GM18870 (cell line): ENCODE measurements around the gene SMIM36.
"Not testable (repeated sequence)": the region's sequence is repeated elsewhere in the genome, so short reads cannot be mapped to it uniquely, and the experiment has no call there.

Source experiments
- ATAC-seq: cut with Tn5 transposase; IDR thresholded peaks from one replicate; pipeline ENCODE4 v1.9.1; 2021; ENCODE audit warnings: moderate library complexity; ENCODE audit not compliant: unreplicated experiment

The SMIM36 gene

DNA sequence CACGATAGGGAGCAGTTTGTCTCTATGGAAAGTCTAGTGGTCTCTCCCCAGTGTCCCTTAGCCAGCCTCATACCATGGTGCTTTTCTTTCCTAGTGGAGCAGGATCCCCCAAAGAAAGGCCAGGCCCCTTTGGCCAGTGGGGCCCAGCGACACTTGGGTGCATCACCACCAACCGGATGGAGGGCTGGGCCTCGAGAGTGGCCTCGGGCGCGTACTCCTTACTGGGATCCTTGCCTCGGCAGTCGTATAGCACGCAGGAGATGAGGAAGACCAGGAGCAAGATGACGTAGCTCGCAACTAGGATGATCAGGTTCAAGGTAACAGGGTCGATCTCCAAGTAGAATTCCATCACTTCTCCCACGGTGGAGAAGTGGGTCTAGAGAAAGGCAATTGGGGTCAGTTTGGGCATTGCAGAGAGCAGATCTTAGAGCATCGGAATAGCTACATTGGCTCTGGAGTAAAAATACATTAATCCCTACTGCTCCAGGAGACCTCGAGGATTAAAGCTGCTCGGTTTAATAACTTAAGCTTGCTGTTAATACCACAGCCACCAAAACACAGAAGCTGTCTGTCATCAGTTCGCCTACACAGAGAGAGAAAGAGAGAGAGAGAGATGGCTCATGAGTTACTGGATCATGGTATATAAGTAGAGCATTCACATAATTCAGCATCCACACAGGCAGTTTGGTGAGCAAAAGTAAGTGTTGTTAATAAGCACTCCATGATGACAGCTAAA is at the start of gene SMIM36:
SMIM36 (minus strand) TSS at position 467 of the 736 bp plus-strand sequence.
- ATAC-seq = no peak

DNA sequence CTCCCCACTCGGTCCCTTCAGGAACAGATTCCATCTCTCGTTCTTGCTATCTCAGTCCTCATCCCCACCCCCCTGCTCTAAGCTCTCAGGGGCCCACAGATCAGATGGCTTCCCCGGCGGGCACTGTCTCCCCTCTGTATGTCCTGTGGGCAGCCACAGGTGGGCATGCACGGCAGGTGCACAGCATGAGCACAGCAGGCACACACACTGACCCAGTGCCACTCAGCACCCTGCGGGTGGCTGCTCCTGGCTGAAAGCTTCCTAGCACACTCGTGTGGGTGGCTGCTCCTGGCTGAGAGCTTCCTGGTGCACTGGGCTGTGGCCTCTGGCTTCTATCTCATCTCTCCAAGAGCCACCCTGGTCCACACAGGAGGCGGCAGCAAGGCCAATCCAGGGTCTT is 44.5 kb upstream of the SMIM36 start:
- no peak for ATAC-seq

DNA sequence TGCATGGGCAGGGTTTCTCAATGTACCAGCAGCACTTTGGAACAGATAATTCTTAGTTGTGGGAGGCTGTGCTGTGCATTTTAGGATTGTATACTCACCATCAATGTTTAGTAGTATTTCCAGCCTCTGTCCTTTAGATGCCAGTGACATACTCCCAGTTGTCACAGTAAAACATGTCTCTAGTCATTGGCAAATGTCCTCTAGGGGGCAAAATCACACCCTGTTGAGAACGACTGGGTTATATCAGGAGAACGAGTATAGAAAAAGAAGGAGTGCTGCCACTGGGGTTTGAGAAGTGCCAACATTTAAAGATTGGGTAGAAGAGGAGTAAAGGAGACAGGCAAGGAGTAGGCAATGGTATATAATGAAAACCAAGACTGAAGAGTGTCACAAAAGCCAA is 37.9 kb upstream of the SMIM36 start:
- ATAC-seq = no peak

DNA sequence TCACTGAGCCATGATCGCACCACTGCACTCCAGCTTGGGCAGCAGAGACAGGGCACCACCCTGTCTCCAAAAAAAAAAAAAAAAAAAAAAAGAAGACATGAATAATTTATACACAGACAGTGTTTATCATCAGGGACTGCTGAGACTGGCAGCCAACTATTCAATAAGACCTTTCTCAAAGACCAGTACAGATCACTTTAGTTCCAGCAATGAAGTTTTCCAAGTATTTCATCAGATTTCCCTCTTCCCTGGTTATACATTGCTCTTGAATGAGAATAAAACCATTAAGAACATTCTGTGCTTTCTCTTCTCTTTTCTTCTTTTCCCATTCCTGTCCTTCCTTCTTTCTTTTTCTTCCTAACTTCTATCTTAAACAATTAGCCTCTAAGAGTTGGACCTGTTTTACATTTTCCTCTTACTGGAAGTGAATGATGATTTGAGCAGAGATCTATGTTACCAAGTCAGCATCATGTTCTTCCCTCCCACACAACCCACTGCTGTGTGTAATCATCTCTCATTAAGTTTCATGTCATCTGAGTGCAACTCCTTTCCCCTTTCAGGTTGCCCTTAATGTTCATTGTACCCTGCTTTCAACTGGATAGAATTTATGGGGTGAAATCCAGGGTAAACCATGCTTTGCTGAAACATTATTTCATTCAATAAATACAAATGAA is 35.9 kb upstream of the SMIM36 start:
- no peak for ATAC-seq

DNA sequence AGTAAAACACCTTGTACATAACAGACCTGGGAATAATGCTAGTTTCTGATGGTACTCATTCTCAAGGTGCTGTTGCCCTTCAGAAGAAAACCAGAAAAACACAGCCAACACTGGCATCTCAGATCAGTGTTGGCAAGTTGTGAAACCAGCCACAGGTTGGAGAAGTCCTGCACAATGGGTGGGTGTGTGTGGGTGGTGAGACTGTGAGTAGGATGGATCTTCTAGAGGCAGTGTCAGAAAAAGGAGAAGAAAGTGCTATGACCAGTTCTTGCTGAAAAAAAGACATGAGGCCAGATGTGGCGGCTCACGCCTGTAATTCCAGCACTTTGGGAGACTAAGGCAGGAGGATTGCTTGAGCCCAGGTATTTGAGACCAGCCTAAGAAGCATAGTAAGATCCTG is 35.2 kb upstream of the SMIM36 start:
- ATAC-seq = no peak

DNA sequence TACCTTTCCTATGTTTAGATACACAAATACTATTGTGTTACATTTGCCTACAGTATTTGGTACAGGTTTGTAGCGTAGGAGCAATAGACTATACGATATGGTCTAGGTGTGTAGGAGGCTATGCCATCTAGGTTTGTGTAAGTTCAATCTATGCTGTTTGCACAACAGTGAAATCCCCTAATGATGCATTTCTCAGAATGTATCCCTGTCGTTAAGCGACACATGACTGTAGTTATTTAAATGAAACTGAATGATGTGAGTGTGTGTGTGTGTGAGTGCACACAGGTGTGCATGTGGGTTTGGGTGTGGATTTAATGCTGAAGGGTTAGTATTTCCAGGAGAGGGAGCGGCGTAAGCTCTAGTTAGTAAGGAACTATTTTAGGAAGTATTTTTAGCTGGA is 34.6 kb upstream of the SMIM36 start:
- no peak for ATAC-seq

DNA sequence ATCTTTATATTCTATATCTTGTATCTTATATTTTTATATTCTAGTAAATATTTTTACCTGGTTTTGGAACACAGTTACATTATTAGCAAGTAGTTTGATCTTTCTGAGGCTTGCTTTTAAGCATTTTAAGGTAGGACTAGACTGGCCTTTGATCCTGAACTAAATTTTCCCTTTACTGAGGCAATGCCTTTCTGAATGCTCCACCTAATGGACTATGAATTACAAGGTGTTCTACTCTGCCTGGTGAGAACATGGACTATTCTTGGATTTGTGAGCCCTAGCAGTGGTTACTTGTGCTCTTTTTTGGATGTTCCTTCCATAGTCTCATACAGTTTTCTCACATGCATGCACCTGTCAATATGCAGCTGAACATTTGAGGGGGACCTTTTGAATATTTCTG is 32.5 kb upstream of the SMIM36 start:
- ATAC-seq = no peak

DNA sequence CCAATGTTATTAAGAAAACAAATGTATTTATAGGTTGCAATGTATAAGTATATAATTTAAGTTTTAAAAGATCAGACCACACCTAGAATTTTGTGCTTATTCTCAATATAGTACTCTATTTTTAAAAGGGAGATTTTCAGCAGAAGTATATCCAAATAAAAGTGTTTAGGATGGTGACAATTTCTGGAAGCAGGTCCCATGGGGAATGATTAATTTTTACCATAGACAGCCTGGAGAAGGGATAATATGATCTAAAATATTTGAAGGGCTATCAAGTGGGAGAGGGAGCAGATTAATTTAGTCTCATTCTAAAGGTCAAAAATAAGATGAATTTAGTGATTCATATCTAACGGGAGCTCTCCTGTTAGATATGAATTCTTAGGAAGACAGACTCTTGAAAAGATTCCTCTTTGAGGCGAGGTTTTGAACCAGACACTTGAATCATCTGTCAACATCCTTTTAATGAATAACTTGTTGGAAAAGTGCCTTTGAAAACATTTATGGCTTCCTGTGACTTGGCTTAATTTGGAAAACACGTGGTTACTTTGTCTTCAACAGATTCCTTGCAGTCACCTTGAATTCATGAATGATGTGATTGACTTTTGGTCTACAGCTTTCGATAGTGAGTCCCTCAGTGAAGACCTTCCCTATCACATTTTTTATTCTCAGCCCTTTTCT is 29.3 kb upstream of the SMIM36 start:
- ATAC-seq = no peak

DNA sequence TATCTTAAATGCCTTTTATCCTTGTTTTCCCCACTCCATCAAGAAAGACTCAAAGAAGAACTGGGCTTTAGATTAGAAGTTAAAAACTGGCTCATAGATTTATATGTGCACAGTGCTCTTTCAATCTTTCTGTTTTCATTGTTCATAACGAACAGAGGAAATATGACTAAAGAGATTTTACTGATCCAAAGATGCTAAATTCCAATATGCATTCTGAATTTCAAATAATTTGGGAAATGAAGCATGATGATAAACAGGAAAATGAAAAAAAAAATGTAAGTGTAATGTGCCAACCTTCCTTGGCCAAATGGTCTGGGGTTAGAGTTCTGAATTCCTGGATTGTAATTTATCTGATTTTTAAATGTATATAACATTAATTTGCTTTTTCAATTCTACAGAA is 25.0 kb upstream of the SMIM36 start:
- no peak for ATAC-seq

DNA sequence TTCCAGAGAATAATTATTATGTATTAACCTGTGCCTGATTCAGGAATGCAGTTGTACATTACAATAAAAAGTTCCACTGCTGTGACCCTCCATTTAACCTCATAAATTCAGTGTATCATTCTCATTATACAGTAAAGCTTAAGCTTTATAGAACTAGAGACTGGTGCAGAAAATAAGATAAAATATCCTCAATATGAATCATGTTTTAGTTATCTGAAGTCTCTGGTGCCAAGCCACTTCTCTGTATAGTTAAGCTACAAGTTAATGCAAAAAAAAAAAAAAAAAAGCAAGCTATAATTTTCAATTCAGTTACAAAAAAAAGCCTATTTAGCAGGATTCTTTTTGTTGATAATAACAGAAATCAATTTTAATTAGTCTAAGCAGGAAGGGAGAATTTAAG is 22.4 kb upstream of the SMIM36 start:
- no peak for ATAC-seq

DNA sequence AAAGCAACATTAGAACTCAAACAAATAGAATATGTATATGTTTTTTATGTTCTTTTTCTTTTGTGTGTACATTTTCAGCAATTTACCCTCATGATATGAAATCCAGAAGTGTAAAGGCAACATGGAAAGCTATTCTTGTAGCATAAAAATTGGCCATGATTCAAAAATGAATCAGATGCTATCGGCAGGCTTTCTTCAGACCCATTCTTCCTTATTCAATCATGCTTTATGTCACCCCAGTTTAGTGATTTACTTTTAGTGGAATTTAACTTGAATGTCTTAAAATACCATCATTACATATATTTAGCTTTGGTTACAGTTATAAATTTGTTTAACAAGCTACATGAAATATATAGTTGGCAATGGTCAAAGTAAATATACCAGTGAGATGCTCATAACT is 21.4 kb upstream of the SMIM36 start:
- ATAC-seq = no peak

DNA sequence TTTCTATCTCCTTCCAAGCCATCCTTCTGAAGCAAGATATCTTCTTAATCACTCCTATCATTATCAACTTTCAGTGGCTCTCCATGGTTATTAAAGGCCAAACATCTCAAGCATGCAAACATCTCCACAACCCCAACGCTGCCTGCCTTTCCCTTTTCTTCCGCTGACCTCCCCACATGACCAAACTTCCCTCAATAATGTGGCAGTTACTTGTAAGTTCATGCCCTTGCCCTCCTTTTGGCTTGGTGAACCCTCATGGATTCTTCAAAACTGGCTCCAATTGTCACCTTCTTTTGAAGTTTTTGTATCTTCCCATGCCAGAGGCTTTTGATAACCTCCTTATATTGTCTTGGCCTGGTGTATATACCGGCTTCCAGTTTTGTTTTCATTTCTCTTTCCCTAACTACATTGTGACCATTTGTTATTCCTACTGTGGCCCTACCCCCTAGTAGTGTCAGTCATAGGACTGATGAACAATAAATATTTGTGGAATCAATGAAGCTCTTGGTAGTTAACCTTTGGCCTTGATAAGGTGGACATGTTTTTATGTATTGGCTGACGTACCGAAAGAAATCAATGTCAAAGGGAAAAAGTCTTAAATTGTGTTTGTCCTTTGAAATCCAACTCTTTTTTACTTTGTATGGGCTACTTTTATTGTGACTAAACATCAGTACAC is 19.9 kb upstream of the SMIM36 start:
- ATAC-seq = no peak

DNA sequence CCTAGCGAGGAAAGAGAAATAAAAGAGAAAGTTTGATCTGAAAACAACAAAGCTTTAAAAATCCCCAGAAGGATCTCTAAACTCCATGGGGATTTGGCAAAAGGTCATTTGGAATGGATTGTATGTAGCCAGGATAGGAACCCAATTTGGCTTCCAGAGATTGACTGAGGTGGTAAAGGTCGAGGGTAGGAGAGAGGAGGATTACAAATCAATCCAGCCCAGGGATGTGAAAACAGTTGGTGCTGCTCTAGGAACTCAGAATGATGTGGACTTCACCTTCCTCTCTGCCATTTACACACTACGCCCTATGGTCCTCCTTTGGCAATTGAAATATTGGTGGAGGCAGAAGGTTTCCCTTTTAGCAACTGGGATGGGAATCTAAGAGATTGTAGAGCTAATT is 18.8 kb upstream of the SMIM36 start:
- no peak for ATAC-seq

DNA sequence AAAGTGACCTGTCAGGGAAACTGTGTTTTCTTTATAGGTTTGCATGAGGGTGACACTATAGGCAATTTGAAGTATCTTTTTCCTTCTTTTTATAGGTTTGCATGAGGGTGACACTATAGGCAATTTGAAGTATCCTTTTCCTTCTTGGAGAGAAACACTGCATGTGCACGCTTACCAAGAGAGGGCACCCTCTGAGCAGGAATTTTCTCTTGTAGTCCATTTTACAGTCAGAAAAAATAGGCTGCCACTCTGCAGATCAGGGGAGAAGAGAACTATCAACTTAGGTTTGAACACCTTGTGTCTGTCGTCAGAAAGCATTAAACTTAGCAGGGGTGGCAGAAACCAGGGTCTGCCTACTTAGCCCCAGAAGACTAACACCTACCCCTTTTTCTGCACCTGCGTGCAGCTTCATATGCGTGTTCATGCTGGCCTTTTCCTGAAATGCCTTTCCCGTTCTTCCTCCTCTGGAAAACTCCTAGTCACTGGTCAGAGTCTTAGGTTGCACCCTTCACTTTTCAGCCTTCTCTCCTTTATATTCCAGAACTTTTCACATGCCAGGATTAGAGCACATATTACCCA is 16.4 kb upstream of the SMIM36 start:
- no peak for ATAC-seq

DNA sequence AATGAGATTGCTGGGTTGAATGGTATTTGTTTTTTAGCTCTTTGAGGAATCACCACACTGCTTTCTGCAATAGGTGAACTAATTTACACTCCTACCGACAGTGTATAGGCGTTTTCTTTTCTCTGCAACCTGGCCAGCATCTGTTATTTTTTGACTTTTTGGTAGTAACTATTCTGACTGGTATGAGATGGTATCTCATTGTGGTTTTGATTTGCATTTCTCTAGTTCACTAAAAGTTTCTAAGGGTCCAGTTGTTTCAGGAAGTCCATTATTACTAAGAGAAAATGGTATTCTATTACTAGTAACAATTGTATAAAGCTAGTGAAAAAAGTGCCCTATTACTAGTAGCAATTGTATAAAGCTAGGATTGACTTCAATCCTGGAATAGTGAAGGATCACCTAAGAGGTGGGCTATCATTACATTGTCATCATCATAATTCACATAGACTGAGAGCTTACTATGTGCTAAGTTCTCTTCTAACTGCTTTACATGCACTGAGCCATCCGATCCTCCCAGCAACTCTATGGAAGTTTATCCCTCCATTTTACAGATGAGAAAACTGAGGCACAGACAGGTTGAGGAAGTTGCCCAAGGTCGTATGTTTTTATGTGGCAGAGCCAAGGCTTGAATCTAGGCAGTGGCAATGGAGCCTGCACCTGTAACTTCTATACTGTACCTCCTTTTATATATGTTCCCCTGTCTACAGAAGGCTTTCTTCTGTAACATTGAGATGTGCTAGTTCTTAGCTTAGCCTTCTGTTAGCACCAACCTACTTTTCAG is 13.4 kb upstream of the SMIM36 start:
- peak; percentile 95 for ATAC-seq

DNA sequence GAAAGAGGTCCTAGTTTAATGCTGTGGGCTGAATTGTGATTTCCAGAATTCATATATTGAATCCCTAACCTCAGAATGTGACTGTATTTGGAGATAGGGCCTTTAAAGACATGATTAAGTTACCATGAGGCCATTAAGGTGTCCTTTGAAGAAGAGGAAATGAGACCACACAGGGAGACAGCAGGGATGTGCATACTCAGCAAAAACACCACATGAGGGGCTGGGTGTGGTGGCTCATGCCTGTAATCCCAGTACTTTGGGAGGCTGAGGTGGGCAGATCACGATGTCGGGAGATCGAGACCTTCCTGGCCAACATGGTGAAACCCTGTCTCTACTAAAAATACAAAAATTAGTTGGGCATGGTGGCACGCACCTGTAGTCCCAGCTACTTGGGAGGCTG is 11.8 kb upstream of the SMIM36 start:
- not testable (repeated sequence) for ATAC-seq

DNA sequence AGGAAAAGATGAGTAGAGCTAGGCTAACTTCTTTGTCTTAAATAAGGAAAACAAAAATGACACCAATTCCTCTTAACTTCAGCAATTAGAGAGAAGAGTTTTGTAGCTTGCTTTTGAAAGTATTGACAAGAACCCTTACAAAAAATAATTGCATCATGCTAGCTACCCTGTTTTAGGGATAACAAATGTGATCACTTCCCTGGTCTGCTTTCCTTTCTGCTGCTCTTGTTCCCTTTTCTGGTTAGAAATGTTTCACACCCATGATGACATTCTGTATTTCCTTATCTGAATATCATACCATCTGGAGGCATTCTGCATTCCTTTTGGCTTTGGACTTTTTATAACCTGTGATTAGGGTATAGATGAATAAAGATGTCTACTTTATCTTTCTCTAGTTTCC is 9.9 kb upstream of the SMIM36 start:
- ATAC-seq = no peak

DNA sequence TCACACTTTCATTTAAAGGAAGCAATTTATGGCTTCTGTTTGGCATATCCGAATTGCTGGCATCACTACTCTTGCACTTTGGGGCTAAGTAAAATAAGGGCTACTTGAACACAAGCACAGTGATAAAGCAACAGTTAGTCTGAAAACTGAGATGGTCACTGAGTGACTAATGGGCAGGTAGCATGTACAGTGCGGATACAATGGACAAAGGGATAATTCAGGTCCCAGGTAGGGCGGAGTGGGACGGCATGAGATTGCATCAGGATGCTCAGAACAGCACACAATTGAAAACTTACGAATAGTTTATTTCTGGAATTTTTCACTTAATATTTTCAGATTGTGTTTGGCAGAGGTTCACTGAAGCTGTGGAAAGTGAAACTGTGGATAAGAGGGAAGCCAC is 9.2 kb upstream of the SMIM36 start:
- no peak for ATAC-seq

DNA sequence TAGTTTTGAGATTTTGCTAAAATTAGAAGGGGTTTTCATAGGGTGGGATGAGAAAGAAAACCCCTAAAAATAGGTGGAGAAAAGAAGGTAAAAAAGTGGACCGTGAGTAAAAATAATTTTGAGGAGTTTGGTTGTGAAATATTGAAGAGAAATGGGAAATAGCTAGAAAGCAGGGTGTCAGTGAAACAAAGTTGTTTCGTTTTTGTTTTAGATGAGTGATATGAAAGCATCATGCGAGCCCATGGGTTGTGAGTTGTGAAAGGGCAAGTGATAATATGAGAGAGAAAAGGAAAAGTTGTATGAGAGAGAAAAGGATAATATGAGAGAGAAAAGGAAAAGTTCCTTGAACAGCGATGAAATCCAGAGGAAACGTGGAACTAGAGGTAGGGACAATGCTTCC is 7.3 kb upstream of the SMIM36 start:
- ATAC-seq = no peak

DNA sequence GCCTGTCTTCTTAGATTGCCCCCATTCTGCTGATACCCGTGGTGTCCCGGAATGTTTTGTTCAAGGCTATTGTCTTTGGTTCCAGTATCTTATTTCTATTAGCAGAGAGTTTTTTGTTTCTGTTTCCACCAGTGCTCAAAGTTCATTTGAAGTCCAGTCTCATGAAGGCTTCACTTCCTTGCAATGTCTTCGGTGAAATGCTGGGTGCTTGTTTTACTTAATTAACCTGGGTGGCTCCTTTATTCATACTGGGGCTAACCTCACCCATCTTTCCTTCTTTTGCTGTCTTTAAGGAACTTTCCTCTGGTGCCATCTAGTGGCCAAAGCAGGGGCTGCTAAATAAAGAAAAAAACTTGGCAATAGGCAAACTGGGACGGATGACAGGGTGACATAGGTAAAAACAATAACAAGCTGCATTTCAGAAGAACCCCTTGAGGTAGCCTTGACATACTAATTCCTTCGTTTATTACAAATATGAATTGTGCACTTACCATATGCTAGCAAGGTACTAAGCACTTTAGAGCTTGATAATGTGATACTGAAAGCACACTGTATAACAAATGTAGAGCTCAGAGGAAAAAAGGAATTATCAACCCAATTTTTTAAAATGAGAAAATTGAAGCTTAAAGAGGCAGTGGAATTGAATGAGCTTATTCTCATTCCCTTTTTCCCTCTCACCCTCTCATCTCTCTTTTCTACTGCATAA is 2.8 kb upstream of the SMIM36 start:
- peak; percentile 78 for ATAC-seq
